Renal pelvis (tissue), 4 donors: Measurements from ENCODE around the gene SHISA4. TPM values are rescaled to one million over a fixed set of nuclear protein-coding genes. Genes with fewer than 3 reads are reported as not detected.
A peak's percentile ranks its signal among the peaks of the same experiment; 100 is the strongest.
"Not testable (repeated sequence)": the region's sequence is repeated elsewhere in the genome, so short reads cannot be mapped to it uniquely, and the experiment has no call there.

Experiments used
- DNase-seq: peaks from one replicate; pipeline ENCODE4 v3.0.0-alpha.2; 2013
- polyA plus RNA-seq, 3 donors: library from polyadenylated mRNA; unstranded; fragments of 120-200 nt; gene quantifications; one replicate each; pipeline ENCODE4 v1.2.1, GENCODE V29; 2013; ENCODE audit not compliant: insufficient read length in 3 of 3

SHISA4 gene
- polyA plus RNA-seq, 3 donors = 16.2 to 17.1 (median 16.9) TPM

- DNase-seq = peak; percentile 84
Measured at GRCh38 chr1:201895913-201896807, 7.5 kb downstream of the SHISA4 start.

DNA sequence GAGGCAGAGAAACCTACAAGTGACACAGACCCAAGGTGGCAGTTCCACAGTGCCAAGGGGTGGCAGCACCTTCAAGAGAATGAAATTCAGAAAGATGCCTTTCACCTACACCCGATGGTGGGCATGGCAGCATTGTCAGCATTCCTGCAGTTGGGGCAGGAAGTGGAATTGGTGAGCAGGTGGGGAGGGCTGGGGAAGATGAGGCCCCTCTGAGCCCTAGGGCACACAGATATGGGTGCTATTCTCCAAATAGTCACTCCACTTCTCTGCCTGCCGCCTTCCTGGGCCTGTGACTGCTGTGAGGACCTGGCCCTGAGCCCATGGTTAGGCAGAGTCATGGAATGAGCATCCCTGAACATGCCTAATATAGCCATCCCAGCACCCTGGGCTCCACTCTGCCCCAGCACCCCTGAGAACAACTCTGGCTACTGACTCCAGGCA is 8.3 kb downstream of the SHISA4 start:
- DNase-seq = no peak

DNA sequence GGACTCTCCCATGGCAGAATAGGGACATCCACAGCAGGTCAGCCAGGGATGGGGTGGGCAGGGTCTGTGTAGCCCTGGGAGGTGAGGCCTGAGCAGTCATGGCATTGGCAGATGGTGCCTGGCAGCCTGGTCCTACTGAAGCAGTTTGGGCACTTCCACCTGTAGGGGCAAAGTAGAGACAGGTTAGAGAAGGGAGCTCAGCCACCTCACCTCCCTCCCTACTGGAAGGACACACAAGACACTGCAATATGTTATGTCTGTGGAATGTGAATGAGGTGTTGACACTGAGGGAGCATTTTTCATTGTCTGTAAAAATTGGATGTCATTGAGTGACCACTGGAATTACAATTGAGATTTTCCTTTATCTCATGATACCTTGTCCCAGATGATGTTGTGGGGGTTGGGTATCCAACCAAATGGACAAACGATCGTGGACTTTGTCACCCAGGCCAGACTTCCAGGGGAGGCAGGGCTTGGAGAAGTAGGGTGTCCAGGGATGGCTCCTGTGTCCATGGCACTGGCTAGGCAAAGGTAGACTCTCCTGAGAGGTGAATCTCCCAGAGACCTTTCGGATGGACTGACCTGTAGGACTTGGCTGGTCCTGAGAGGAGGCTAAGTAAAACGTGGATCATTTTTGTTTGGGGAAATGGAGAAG is 9.7 kb downstream of the SHISA4 start:
- DNase-seq = no peak

GRCh38 chr1:201898992-201899391 is 10.3 kb downstream of the SHISA4 start:
- no peak for DNase-seq

DNA sequence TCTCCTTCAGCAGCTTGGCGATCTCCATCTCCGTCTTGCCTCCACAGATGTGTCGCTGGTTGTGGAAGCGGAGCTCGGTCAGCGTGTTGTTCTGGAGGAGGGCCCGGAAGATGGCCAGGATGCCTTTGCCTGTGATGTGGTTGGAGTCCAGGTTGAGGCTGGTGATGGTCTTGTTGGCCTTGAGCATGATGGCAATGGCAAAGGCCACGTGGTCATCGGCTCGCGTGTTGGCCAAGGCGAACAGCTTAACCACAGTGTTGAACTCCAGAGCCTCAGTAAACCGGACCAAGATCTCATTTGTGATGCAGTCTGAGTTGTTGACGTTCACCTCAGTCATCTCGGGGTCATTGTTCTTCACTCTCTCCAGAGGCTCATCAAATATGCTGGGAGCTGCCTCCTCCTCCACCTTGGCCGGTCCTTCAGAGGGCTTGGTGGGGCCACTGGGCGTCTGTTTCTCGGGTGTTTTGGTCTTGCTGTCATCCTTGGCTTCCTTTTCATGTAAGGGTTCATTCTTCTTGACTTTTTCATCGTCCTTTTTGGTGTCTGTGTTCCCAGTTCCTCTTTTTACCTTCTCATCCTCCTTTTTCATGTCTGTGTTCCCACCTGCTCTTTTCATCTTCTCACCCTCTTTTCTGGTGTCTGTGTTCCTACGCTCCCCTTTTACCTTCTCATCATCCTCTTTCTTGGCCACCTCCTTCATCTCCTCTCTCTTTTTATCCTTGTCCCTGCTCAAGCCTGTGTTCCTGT is 11.2 kb downstream of the SHISA4 start:
- DNase-seq = no peak

GRCh38 chr1:201900476-201900875 is 11.8 kb downstream of the SHISA4 start:
- no peak for DNase-seq

- not testable (repeated sequence) for DNase-seq
Measured at GRCh38 chr1:201901036-201901435, 12.3 kb downstream of the SHISA4 start.

- no peak for DNase-seq
Measured at GRCh38 chr1:201902198-201902597, 13.5 kb downstream of the SHISA4 start.

- DNase-seq = no peak
Measured at GRCh38 chr1:201903135-201903534, 14.4 kb downstream of the SHISA4 start.

GRCh38 chr1:201904579-201904978 is 15.9 kb downstream of the SHISA4 start:
- DNase-seq = peak; percentile 54

DNA sequence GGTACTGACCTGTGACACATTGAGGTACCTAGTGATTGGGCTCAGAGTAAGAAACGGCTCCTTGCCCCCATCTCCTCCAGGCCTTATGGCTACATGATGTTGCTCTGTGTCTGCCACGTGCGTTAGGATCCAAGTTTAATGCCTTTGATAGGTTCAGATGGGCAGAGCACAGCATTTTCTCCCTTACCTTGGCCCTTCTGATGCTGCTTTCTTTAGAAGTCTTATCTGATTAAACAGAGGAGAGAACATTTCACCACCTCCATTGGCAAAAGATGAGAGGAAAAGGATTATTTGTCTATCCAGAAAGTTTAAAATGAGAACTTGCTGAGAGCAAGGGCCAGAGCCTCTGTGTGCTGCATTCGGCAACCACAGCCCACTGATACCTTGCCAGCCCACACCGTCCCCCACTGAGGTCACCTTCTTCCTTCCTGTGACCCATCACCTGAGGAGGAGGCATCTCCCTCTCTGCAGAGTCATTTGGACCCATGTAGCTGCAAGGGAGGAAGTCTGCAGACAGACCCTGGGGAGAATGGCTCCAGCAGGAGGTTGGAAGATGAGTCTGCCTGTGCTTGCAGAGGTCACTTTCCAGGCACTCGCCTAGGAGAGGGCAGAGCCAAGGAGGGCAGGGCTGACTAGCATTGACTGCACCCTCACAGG is 16.7 kb downstream of the SHISA4 start:
- no peak for DNase-seq

GRCh38 chr1:201906336-201906735 is 17.6 kb downstream of the SHISA4 start:
- DNase-seq = no peak

GRCh38 chr1:201907621-201908020 is 18.9 kb downstream of the SHISA4 start:
- no peak for DNase-seq

DNA sequence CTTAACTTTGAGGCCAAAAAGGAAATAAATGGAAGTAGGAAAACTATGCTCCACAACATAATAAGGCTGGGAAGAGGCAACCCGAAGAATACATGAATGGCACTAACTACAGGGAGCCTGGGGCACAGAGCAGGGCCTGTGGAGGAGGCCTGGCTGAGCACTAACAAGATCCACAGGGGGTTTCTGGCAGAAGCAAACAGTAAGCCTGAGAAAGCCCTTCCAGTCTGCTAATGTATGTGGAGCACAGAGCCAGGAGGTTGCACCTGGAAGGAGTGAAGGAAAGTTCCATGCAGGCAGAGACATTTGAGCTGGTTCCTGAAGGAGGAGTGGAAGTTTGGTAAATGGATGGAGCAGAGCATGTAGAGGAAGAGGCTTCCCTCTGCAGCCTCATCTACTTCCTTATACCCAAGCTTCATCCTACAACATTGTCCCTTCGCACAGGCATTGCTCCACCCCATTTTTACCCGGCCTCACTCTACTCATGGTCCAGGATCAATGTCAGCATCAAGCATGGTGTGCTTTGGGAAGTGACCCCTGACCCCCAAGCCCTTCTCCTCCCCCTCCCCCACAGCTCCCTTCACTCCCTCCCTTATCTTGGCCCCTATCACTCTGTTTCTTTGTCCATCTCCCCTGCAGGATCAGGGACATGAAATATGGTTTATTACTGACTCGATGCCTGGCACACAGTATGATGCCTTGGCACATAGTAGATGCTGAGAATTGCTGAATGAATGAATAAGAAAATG is 23.3 kb downstream of the SHISA4 start:
- DNase-seq = no peak

DNA sequence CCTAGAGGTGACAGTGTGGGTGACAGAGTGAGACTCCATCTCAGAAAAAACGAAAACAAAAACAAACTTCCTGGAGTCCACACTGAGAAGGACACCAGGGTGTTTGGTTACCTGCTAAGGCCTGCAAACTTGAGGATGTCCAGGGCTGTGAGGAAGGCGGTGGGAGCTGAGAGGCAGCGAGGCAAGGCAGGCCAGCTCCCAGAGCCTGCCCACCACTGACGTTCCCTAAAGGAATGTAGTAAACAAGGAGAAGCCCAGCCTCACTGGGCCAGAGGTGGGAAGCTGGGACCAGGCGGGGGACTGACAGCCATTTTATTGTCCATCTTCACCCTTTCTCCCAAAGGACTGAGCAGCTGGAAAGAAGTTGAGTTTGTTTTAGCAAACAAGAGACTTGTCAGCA is 24.1 kb downstream of the SHISA4 start:
- peak; percentile 67 for DNase-seq

GRCh38 chr1:201914456-201915235 is 25.9 kb downstream of the SHISA4 start:
- DNase-seq = no peak

DNA sequence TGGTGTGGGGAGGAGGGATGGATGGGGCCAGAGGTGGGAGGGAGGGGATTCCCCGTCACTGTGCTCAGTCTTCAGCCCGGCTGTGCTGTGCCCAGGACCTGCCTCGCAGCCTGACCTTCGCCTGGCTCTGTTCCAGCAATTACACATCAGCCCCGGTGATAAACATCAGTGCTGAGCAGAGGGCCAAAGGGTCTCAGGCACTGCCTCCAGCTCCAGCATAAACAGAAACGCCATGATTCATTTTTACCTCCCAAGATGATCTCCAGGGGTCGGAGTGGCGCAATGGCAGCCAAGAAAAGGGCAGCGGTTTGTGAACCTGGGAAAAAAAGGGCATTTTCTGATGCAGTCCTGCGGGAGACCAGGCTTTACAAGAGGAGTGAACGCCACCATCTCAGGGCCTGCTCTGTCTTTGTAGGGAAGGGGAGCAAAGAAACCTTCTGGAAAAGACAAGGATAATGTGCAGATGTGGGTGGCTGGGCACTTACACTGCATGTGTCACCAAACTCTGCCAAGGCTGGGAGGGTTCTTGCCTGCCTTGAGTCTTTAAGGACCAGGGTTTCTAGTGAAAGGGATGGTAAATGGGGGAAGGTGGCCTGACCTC is 28.1 kb downstream of the SHISA4 start:
- DNase-seq = peak; percentile 76

DNA sequence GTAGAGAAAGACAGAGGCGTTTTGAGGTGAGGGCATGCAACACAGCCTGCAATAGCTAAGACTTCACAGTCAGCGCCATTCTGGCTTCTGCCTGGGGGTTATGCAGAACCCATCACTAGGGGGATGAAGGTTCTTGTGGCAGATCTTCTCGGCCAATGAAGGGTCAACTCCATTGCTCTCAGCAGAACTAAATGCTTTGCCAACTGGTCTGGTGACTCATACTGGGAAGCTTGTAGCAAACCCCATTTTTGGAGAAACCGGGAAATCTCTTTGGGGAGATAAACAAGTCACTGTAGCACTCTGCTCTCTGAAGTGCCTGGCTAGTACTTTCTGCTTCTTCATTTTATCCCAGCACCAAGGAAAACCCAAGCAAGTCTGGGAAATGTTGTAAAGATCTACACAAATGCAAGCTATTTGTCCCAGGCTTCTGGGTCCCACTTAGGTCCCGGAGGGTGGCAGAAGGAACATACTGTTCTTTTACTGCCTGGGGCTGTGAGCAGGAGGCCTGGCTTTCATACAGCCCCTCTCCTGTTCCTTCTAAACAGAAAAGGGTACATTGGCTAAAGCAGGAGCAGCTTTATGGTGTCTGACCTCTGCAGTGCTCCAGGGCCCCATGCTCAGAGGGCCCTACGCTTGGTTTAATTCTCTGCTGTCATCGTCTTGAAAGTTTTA is 28.8 kb downstream of the SHISA4 start:
- DNase-seq = no peak

GRCh38 chr1:201918343-201918742 is 29.6 kb downstream of the SHISA4 start:
- DNase-seq = no peak
